ENCODE data around the gene TP63.
A peak's percentile ranks its signal among the peaks of the same experiment; 100 is the strongest.

The TP63 gene

GRCh38 chr3:189868061-189868460, 236.9 kb downstream of the TP63 start:
- no peak for DNase-seq (ENCODE audit: low read depth)

- DNase-seq (ENCODE audit: low read depth) = no peak
Measured at GRCh38 chr3:189869165-189869564, 238.0 kb downstream of the TP63 start.

DNA sequence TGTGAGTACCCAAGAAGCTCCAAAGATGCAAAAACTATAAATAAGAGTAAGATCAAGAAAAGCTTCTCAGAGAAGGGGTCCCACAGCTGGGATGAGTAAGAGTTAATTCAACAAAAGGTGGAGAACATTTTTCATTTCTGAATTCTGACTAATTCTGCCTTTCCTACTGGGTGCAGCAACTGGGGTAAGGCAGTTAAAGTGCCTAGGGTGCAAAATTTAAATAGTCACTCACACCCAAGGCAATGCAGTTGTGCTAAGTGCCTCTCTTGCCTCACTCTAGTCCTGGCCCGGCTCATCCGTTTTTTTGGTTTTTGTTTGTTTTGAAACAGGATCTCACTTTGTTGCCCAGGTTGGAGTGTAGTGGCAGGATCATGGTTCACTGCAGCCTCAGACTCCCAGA, 240.2 kb downstream of the TP63 start:
- DNase-seq (ENCODE audit: low read depth) = no peak

- no peak for DNase-seq (ENCODE audit: low read depth)
Measured at GRCh38 chr3:189883113-189883753, 252.0 kb downstream of the TP63 start.

GRCh38 chr3:189890496-189890895, 259.3 kb downstream of the TP63 start:
- DNase-seq (ENCODE audit: low read depth) = no peak

GRCh38 chr3:189896533-189896932, 265.3 kb downstream of the TP63 start:
- no peak for DNase-seq (ENCODE audit: low read depth)

- no peak for DNase-seq (ENCODE audit: low read depth)
Measured at GRCh38 chr3:189897406-189897805, 266.2 kb downstream of the TP63 start.

GRCh38 chr3:189898559-189899153, 267.5 kb downstream of the TP63 start:
- DNase-seq (ENCODE audit: low read depth) = no peak

DNA sequence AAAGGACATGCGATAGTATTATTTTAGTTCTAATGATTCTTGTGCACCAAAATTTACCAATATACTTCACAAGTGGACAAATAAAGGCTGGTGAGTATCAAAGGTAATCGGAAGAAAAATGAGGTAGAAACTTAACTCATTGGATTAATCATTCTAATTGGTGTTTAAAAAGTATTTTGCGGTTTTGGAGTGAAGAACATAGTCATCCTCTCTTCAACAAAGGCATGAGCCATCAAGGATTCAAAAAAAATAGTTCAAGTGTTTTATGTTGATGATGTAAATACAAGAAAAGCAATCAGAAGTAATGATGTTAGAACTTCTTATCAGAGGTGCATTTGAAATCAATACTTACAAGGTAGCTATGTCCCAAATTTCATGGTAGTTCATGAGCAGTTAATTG, 268.0 kb downstream of the TP63 start:
- DNase-seq (ENCODE audit: low read depth) = no peak

DNA sequence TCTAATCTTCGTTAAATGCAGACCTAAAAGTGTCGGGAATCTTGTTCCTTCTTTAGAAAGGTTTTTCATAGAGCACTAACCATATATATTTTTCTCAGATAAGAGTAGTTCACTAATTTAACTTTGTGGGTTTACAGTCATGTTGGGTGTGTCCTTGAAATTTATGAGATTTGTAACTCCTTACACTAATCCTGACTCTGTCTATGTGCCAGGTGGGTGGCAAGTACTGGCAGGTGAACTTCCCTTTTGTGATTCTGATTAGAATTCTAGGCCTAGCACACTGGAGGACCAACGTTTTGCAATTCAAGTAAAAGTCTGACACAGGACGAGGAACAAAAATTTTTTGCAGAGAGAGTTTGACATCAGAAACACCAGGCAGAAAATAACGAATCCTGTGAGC, 269.4 kb downstream of the TP63 start:
- no peak for DNase-seq (ENCODE audit: low read depth)

DNA sequence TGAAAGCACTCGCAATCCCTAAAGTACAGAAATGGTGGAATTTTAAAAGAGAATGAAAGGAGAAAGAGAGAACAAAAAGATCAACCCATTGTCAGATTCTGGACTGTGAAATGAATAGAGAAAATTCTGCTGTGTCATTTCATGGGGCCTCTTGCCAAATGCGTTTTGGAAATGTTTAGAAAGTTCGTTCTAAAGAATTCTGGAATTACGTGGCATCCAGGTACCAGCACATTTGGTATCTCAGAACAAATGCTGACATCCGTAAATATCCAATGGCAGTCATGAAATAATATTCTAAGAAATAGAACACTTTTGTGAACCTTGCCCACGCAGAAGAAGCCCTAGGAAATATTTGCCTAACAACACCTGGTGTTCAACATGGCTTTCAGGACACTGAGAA, 270.3 kb downstream of the TP63 start:
- DNase-seq (ENCODE audit: low read depth) = no peak

DNA sequence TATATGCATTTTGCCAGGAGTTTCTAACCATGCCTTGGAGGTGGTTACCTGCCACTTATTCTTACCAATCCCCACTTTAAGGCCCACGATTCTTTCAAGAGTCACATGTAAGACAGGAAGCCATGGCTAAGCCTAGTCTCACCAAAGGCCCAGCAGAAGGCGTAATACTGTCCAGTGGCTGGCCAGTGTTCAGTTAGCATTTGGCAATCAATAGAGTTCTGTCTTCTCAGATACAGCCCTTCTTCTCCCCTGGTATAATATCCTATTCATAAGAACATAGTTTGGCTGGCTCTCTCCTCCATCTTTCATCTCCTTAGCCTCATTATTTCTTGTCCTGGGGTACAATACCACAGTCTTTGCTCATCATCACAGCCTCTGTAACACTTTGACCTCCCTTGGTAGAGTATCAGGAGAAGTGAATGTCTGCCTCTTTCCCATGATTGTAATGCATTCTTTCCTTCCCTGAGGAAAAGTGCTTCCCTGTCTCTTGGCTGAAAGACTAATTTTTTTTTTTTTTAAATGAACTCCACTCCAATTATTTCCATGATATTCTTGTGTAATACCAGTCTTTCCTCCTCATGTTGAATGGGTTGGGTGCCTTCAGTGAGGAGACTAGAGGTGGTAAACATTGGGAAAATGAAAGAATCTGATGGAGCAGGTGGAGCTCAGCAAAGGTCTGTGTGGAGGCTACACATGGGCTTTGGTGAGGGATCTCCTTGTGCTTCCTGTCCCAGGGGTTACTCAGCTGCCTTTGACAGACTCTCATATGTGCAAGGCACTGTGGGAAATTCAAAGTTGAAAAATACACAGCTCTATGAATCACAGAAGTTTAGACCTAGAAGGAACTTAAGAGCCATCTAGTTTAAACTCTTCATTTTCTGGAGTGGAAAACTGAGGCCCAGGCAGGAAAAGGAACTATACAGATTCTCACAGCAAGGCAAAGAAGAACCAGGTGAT, 271.3 kb downstream of the TP63 start:
- DNase-seq (ENCODE audit: low read depth) = no peak

GRCh38 chr3:189903562-189904250, 272.5 kb downstream of the TP63 start:
- no peak for DNase-seq (ENCODE audit: low read depth)

DNA sequence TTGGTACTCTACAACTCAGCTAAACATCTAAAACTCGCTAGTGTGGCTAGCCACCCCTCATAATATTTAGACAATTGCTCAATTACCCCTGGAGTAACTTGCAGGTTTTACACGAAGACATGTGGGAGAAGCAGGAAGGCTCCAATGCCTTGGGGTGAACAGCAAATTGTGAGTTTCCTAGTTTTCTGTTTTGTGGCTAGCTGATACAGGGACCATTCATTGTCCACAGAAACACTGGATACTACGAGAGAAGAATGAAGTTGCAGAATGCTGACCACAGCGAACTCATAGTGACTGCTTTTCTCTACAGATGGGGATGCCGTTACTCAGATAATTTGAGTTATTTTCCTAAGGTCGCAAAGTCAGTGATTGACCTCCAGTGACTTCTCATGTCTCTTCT, 276.6 kb downstream of the TP63 start:
- no peak for DNase-seq (ENCODE audit: low read depth)

DNA sequence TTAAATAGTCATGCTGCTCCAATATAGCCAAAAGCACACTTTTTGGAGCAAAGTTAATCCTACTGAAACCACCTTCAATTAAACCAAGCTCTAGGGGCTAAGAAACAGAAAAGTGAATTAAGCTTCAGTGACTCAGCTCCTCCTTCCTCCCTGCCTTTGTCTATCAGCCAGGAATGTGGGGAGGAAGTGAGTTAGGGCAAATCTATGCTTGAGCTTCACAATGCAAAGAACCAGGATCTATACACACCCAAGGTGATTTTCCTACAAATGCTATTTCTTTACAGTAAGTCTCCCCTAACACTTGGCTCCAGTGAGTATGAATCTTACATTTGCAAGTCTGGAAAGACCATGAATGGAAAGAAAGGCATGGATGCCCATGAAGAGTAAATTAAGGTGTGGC, 277.5 kb downstream of the TP63 start:
- DNase-seq (ENCODE audit: low read depth) = peak; percentile 53

GRCh38 chr3:189909139-189909538, 277.9 kb downstream of the TP63 start:
- DNase-seq (ENCODE audit: low read depth) = no peak

DNA sequence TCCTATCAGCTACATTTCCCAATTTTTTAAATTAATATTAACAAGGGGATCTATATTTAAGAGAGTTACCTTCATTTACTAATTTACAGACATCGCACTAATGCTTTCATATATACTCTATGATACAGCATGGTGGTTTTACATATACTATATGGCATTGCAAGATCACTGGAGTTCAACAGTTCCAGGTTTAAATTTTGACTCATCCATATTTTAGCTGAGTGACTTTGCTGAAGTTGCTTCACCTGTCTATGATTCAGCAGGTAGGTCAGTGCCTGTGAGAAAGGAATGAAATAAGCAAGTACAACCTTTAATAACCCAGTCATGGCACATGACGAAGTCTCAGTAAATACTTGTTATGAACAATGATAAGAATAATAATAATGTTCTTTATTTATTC, 278.4 kb downstream of the TP63 start:
- DNase-seq (ENCODE audit: low read depth) = no peak

DNA sequence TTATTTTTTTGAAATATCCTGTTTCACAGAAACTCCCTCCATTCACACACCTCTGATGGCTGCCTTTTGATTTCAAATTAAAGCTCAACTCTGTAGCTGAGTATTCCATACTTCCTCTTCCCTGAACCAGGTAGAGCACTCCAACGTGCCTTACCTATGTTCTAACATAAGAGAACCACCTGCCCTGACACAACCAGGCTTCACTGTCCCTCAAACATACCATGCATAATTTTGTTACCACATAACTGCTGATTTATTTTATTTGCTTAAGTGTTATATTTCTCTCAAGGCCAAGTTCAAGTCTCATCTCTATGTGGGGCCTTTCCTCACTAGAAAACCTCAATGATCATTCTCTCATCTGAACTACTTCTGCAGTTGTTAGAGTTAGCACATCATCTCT, 279.8 kb downstream of the TP63 start:
- no peak for DNase-seq (ENCODE audit: low read depth)

DNA sequence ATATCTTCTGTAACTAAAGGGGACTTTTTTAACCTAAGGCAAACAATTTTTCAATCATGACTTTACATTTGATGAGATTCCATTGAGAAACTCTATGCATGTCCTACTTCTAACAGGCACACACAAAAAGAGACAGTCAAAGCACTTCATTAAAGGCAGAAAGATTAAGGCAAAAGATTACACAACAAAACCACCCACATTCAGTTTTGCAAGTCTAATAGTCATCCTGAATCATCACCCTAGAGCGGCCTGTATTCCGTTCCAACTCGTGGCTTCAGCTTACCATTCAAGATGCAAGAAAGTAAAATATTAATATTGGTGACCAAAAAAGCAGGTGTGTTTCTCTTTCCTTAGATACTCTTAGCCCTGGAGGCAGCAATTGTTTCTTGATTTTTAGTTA, 283.6 kb downstream of the TP63 start:
- DNase-seq (ENCODE audit: low read depth) = peak; percentile 88

GRCh38 chr3:189921770-189922169, 290.6 kb downstream of the TP63 start:
- DNase-seq (ENCODE audit: low read depth) = no peak

DNA sequence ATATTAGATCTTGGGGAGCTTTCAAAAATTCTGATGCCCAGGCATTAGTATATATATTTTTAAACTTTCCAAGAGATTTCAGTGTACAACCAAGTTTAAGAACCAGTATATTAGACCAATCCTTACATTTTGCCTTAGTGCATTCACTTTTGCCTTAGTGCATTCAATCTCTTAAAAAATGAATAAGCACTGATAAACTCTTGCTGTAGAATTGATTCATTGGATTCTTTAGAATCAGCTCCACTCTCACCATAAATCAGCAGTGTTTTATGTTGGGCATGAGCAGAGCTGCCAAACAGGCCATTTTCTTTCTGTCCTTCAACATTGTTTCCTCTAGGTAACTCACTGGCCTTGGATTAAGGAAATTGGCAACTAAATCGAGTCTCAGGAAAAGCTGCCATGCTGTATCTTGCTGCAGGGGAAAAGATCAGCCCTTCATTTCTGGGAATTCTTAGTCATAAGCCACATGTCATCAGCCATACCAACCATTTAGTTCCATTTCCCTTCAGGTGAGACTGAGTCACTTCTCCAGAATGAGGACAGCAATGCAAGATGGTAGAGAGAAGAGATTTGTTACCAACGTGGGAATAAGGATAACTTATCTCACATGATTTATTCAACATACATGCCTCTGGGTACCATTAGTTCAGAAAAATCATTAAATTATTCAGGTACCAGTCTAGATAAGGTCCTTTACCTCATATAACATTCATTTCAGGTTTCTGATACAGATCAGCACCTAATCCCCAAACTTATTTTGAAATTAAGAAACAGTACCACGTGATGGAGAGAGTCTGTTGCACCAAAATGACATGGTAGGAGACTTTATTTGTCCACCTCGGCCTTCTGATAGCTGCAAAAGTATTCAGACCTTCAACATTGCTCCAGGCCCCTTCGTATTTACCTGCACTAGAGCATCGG, 297.0 kb downstream of the TP63 start:
- no peak for DNase-seq (ENCODE audit: low read depth)
